HS-27A (cell line): Measurements from ENCODE around the gene CLEC1A.

Experiments used
- DNase-seq: peaks from one replicate; pipeline ENCODE4 v3.0.0-alpha.2; 2012; ENCODE audit warnings: low read depth, missing footprints

The CLEC1A gene

DNA sequence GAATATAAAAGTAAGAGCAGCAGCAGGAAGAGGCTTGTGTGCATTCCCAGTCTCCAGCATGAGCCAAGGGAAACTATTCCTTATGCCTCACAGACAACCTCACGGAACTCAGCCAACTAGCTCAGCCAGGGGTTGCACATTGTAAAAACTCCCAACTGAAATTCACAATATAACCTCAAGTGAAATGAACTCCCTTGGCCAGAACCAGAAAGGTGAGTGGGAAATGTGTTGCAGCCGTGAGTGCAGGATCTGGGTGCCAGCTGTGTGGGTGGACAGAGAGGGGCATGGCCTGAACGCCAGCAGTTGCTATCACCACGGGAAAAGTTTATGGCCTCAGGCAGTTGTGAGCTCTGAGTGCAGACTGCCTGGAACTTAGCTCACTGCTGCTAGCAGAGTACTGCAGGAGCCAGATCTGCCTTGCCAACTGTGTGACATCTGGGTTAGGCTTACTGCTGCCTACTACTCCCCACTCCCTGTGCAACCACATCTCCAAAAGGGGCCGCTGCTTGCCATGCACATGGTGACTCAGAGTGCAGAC, 2.3 kb upstream of the CLEC1A start:
- no peak for DNase-seq

- DNase-seq = no peak
These were observed 1.3 kb downstream of the CLEC1A start for GRCh38 chr12:10097521-10097920.

DNA sequence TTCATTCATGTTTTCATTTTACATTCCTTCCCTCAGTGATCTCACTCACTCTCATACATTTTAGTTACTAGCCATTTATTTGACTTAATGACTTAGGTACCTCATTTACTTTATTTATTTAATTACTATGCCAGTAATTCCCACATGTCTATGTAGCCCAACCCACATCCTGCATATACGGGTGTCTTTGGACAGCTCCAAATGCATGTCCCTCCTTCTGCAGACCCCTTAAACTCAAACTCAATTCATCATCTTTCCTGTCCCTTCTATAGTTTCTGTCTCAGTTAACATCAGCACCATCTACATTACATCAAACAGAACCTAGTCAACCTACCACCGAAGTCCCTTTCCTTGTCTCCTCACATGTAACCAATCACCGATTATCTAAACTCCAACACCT, 2.8 kb downstream of the CLEC1A start:
- no peak for DNase-seq

- no peak for DNase-seq
These were observed 4.0 kb downstream of the CLEC1A start for GRCh38 chr12:10094646-10095395.

DNA sequence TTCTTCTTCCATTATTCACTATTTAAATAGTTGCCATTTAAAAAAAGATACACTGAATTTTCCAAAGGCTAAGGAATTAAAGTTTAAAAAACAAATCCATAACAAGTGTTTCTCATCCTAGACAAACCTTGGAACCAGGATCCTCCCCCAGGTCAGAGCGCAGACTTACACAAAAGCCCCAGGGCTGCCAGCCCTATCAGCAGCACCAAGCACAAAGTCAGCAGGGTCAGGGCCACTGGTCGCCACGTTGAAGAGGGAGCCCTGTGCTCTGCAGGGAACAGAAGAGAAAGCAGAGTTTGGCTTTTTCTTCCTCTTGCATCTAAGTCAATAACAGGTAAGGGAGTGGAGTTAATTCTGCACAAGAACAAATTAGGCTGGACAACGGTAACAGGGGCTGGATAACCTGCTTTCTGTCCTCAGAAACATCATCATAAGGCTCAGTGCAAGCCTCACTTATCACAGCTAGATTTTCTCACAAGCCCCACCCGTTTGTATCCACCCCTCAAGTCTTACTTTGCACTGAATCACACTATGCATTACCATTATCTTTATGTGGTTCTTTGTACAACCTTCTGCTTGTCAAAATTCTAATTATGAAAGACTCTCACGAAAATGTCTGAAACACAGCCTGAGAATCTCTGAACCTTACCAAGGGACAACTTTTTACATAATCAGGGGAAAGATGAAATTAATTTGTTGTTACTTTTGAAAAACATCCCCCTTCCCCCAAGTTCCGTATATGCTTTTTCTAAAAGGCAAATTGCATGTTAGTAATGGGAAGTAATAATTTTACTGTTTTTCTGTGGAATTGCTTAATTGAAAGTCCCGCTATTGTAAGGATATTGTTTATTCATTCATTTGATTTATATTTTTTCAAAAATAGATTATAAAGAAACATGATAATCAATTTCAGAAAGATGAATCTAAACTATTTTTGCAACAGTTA, 9.6 kb downstream of the CLEC1A start:
- no peak for DNase-seq

DNA sequence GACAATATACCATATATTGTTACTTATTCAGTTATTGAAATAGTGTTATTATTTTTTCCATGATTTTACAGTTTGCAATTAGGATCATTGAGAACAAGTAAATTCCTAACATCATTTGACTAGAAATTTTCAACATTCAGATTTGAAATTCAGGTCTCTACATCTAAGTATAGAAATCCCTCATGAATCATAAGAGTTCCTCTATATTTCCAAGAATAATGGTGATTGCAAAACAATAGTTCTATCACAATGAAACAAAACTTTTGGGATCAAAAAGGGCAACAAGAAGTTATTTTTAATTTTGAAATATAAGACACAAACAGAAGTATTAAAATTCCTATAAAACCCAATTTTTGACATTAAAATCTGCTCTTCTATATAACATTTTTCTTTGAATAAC, 10.8 kb downstream of the CLEC1A start:
- no peak for DNase-seq

DNA sequence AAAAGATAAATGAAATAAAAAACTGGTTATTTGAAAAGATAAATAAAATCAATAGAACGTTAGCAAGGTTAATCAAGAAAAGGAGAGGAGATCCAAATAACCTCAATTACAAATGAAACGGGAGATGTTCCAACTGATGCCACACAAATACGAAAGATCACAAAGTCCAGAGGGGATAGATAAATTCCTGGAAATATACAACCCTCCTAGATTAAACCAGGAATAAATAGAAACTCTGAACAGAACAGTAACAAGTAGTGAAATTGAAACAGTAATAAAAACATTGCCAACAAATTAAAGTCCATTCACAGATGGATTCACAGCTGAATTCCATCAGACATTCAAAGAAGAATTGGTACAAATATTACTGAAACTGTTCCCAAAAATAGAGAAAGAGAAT, 12.4 kb downstream of the CLEC1A start:
- no peak for DNase-seq

DNA sequence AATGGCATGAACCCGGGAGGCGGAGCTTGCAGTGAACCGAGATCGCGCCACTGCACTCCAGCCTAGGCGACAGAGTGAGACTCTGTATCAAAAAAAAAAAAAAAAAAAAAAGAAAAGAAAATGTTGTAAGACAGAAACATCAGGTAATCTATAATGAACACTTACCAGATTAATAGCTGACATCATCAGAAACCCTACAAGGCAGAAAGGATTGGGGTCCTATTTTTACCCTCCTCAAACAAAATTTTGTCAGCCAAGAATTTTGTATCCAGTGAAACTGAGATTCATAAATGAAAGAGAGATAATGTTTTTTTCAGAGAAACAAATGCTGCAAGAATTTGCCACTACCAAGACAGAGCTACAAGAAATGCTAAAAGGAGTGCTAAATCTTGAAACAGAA, 14.1 kb downstream of the CLEC1A start:
- DNase-seq = no peak

GRCh38 chr12:10082117-10082874, 16.5 kb downstream of the CLEC1A start:
- DNase-seq = no peak

DNA sequence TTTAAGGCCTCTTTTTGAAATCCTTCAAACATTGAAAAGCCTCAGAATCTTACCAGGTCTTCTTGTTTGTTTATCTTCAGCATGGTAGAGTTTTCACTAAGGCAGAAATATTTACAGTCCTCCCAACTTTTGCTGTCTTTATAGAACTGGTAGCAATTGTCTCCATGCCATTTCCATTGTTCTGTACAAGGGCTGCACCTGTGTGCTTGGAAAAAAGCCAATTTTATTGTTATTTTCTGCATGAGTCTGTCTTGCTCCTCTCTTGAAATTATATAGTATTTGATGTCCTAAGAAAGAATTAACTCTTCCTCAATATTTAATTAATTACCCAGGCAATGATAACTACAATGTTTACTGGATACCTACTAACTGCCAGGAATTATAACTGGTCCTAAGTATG, 23.3 kb downstream of the CLEC1A start:
- no peak for DNase-seq

DNA sequence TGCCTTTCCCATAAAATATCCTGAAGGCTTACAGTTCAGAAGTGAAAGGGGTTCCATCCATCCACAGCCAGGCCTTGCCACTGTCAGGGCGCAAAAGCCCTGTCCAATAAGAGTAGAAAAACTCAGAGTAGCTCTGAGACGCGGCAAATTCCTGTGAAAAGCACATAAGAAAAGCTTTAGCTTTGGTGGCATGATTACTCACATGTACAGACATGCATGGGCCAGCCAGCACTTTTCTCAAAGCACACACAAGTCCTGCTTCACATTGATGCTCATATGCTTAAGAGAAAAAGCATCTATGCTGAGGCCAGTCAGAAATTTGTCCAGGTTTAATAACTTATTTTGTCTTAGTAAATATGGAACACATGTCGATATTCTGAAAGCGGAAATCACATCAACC, 25.5 kb downstream of the CLEC1A start:
- no peak for DNase-seq

DNA sequence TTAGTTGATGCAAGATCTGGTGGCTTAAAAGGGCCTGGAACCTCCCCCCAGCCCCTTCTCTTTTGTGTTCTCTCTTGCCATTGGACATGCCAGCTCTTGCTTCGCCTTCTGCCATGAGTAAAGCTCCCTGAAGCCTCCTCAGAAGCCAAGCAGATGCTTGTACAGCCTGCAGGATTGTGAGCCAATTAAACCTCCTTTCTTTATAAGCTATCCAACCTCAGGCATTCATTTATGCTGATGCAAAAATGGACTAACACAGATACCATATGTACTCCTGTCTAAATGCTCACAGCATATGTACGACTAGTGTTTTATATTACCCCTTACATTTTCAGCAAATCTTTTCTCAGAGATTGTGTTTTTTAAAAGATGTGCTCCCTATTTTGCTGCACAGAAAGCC, 26.7 kb downstream of the CLEC1A start:
- DNase-seq = no peak

DNA sequence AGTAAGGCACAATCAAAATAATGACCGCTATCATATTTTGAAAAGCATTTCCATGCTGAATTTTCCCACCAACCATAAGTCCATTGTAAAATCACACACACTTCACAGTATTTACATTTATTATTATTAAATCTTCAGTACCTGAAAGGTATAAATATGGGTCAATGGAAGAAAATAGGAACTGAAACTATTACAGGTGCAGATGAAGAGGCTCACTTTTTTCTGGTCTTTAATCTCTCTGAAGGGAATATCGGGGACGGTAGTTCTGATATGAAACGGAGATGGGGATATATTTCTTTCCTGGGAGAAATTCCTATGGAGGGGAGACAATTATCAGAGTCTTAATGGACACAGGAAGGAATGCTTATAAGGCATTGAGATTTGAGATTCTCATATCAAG, 28.4 kb downstream of the CLEC1A start:
- DNase-seq = no peak

- DNase-seq = no peak
These were observed 28.8 kb downstream of the CLEC1A start for GRCh38 chr12:10069976-10070375.

- DNase-seq = no peak
These were observed 29.7 kb downstream of the CLEC1A start for GRCh38 chr12:10069099-10069498.

GRCh38 chr12:10068644-10069043, 30.1 kb downstream of the CLEC1A start:
- DNase-seq = no peak

DNA sequence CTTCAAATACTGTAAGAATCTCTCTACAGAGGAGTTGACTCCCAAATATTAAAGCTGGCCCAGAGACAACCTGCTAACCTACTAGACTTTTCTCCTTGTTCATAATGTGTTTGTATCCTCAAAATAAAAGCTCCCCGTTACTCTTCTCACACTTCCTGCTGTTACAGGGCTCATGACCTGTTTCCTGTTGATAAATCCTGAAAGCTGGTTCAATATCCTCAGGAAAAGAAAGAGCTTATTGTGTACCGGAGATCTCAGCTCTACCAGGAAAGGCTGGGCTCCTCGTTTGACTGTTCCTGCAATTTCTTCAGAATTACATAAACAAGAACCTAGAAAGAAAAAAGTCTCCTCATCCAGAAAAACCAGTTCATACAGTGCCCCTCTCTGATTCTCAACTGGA, 30.8 kb downstream of the CLEC1A start:
- no peak for DNase-seq

DNA sequence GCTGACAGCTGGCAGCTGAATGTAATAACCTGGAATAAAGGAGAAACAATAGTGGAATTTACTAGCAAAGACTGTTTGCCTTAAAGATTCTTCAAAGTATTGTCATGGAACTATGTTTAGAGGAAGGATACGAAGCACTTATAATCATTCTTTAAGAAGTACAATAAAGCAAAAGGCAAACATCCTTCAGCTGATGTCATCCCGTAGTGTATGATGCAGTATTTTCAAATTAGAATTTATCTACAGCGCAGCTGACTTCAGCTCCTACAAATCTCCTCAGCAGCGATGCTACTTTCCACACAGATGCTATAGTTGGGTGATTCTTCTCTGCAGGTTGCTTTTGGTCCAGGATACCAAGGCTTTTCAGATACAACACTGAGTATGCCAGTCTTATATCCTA, 31.5 kb downstream of the CLEC1A start:
- no peak for DNase-seq

DNA sequence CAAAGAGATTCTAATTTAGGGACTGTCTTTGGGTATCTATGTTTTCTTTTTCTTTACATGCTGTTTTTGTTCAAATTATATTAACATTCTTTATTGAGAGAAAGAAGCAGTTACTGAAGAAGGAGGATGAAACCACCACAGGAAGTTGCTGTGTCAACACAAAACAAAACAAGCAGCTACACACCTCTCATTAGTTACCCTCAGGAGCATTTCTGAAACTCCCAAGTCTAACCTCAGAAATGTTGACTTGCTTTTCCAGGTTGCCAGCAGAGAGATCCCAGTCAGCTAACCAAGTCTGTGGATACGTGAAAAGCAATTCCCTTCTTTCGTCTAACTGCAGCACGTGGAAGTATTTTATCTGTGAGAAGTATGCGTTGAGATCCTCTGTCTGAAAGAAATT, 33.5 kb downstream of the CLEC1A start:
- DNase-seq = no peak

- DNase-seq = no peak
These were observed 40.4 kb downstream of the CLEC1A start for GRCh38 chr12:10058387-10058786.

DNA sequence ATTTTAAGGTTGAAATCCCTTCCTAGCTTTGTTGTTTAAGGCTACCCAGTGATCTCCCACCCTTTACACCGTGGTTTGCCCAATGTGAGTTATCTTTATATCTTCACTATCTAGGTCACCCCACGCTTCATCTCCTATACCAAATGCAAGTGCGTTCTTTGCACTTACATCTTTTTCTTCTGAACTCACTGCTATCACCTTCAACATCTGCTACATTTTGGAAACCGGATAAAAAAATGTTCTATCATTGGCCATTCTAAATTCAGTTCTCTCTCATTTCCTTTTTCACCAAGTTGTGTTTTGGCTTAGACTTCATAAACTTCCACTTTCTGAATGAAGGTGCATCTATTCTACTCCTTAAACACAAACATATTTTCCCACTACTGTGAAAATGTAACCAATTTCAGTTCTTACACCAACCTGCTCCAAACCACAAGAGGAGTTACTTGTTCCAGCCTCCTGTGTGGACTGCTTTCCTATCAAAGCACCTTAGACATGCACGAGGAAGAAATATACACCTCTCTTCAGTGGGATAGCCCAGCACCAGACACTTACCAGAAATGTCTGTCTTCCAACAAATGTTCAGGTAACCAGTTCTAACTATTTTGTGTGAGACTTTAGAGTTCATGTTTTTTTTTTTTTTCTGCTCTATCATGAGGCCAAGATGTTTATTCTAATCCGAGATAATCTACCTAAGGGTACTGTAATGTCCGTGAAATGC, 46.4 kb downstream of the CLEC1A start:
- DNase-seq = no peak

- DNase-seq = no peak
These were observed 50.3 kb downstream of the CLEC1A start for GRCh38 chr12:10048526-10048925.
